IMR-90 (cell line): ENCODE measurements around the gene DNAJC11.
A peak's percentile ranks its signal among the peaks of the same experiment; 100 is the strongest.

Experiments
- BHLHE40 ChIP-seq: fragments of 150-350 bp; IDR thresholded peaks from 2 replicates; pipeline ENCODE4 v1.6.1; 2016; ENCODE audit warnings: mild to moderate bottlenecking, low read depth, low read length
- CEBPB ChIP-seq: IDR thresholded peaks from 2 replicates; pipeline ENCODE4 v1.6.1; 2012; ENCODE audit warnings: low read depth, low read length, improper control_type of control experiment
- CTCF ChIP-seq: conservative IDR thresholded peaks from 2 replicates; pipeline ENCODE4 v1.5.1; 2012; ENCODE audit warnings: mild to moderate bottlenecking, low read depth, low read length, improper control_type of control experiment

- TF ChIP-seq BHLHE40 (no peak), CTCF (peak; percentile 69), CEBPB (no peak)
Measured at GRCh38 chr1:6646499-6647148, 55.0 kb downstream of the DNAJC11 start.
